GM19395 (cell line): ENCODE data around the gene VENTX.

ENCODE experiments used
- ATAC-seq: cut with Tn5 transposase; IDR thresholded peaks from one replicate; pipeline ENCODE4 v1.9.1; 2021; ENCODE audit warnings: mild to moderate bottlenecking, moderate library complexity; ENCODE audit not compliant: unreplicated experiment

The VENTX gene

GRCh38 chr10:133237588-133238465, at the start of gene VENTX:
VENTX (plus strand) TSS chr10:133237855; CDS start chr10:133237915, 60 bp downstream.
- no peak for ATAC-seq

- no peak for ATAC-seq
Measured at GRCh38 chr10:133187906-133188681, 49.6 kb upstream of the VENTX start.

GRCh38 chr10:133189256-133189655, 48.4 kb upstream of the VENTX start:
- ATAC-seq: no peak

- ATAC-seq: no peak
Measured at GRCh38 chr10:133189726-133190125, 47.9 kb upstream of the VENTX start.

- no peak for ATAC-seq
Measured at GRCh38 chr10:133190225-133190624, 47.4 kb upstream of the VENTX start.

GRCh38 chr10:133191651-133192050, 46.0 kb upstream of the VENTX start:
- no peak for ATAC-seq

- no peak for ATAC-seq
Measured at GRCh38 chr10:133194151-133194550, 43.5 kb upstream of the VENTX start.

- no peak for ATAC-seq
Measured at GRCh38 chr10:133195096-133195495, 42.6 kb upstream of the VENTX start.

GRCh38 chr10:133195611-133196010, 42.0 kb upstream of the VENTX start:
- no peak for ATAC-seq

GRCh38 chr10:133196221-133196915, 41.3 kb upstream of the VENTX start:
- ATAC-seq: no peak

- no peak for ATAC-seq
Measured at GRCh38 chr10:133196936-133197758, 40.5 kb upstream of the VENTX start.

- ATAC-seq: no peak
Measured at GRCh38 chr10:133197786-133198185, 39.9 kb upstream of the VENTX start.

GRCh38 chr10:133198206-133198605, 39.4 kb upstream of the VENTX start:
- no peak for ATAC-seq

- no peak for ATAC-seq
Measured at GRCh38 chr10:133198621-133199487, 38.8 kb upstream of the VENTX start.

GRCh38 chr10:133199488-133199885, 38.2 kb upstream of the VENTX start:
- no peak for ATAC-seq

- no peak for ATAC-seq
Measured at GRCh38 chr10:133199992-133200611, 37.6 kb upstream of the VENTX start.

- no peak for ATAC-seq
Measured at GRCh38 chr10:133200621-133201031, 37.0 kb upstream of the VENTX start.

- no peak for ATAC-seq
Measured at GRCh38 chr10:133201151-133201947, 36.3 kb upstream of the VENTX start.
